Caco-2 (cell line): ENCODE results near the gene ZBTB2. TPM values are rescaled to one million over a fixed set of nuclear protein-coding genes. Genes with fewer than 3 reads are reported as not detected.

Source experiments
- BruUV-seq: library from RNA; stranded (reverse); fragments of 400-500 nt; replicated peaks from 2 replicates; lab custom pipeline; 2021; lab: Mats Ljungman, UMichigan
- CTCF ChIA-PET: fragments of 300-600 bp; sonication (Branson Sonifier 250); formaldehyde crosslinking; loops from one replicate; lab custom pipeline; 2022; ENCODE audit warnings: antibody characterized with exemption; lab: Charles Lee
- POLR2A ChIA-PET: fragments of 300-600 bp; sonication (Branson Sonifier 250); formaldehyde crosslinking; loops from one replicate; lab custom pipeline; 2022; ENCODE audit warnings: antibody characterized with exemption; lab: Charles Lee
- DNase-seq, 2 experiments: peaks; one replicate each; pipeline versions ENCODE4 v3.0.0 to v3.0.0-alpha.2; 2020 to 2022
- H3K27me3 ChIP-seq: replicated peaks from 2 replicates; pipeline ENCODE4 v1.6.0; 2011; ENCODE audit warnings: low read length; ENCODE audit not compliant: control insufficient read depth, insufficient read depth
- H3K36me3 ChIP-seq: 2 replicates; pipeline ENCODE4 v1.5.1; 2011; ENCODE audit warnings: low read length; ENCODE audit not compliant: control insufficient read depth, insufficient read depth
- H3K4me1 ChIP-seq: fragments of 250-450 bp; sonication (Bioruptor Pico); 2 replicates; pipeline ENCODE4 v1.5.1; 2020; ENCODE audit warnings: mild to moderate bottlenecking
- H3K4me3 ChIP-seq: 2 replicates; pipeline ENCODE4 v1.5.1; 2011; ENCODE audit warnings: low read depth, mild to moderate bottlenecking, control low read depth, low read length
- H3K9me3 ChIP-seq: fragments of 250-450 bp; sonication (Bioruptor Pico); 2 replicates; pipeline ENCODE4 v1.5.1; 2020; ENCODE audit warnings: mild to moderate bottlenecking, moderate library complexity
- H3K27ac Mint-ChIP-seq: one replicate; pipeline ENCODE4 v1.8.0; 2022; ENCODE audit warnings: mixed read lengths; ENCODE audit not compliant: unreplicated experiment
- H3K27me3 Mint-ChIP-seq: one replicate; pipeline ENCODE4 v1.8.0; 2022; ENCODE audit warnings: mixed read lengths; ENCODE audit not compliant: insufficient read depth, unreplicated experiment
- H3K36me3 Mint-ChIP-seq: one replicate; pipeline ENCODE4 v1.8.0; 2022; ENCODE audit warnings: mild to moderate bottlenecking, mixed read lengths; ENCODE audit not compliant: insufficient read depth, unreplicated experiment
- H3K4me1 Mint-ChIP-seq: one replicate; pipeline ENCODE4 v1.8.0; 2022; ENCODE audit warnings: low read depth, mixed read lengths; ENCODE audit not compliant: unreplicated experiment
- H3K4me3 Mint-ChIP-seq: one replicate; pipeline ENCODE4 v1.8.0; 2022; ENCODE audit warnings: mild to moderate bottlenecking, moderate library complexity, mixed read lengths; ENCODE audit not compliant: unreplicated experiment
- H3K9me3 Mint-ChIP-seq: one replicate; pipeline ENCODE4 v1.8.0; 2022; ENCODE audit warnings: mixed read lengths; ENCODE audit not compliant: unreplicated experiment
- intact Hi-C: fragments of 100-400 bp; cut with micrococcal nuclease; formaldehyde crosslinking; loops from one replicate; pipeline ENCODE4 v1.10.0; 2022; ENCODE audit not compliant: unreplicated experiment
- total RNA-seq: library from RNA; stranded (reverse); gene quantifications from 2 replicates; pipeline ENCODE4 v1.2.3, GENCODE V29; 2022
- TF ChIP-seq, protein P1 (sequence below), 2 experiments: fragments of 200-600 bp in 1 of 2; IDR thresholded peaks; 1 replicate in 1 of 2; 2 replicates in 1 of 2; pipeline versions ENCODE4 v1.5.1 to v1.8.0; 2011 to 2022; ENCODE audit warnings: antibody characterized with exemption in 1 of 2, control low read depth in 1 of 2, inconsistent platforms in 1 of 2, low read depth in 1 of 2, low read length in 1 of 2, mild to moderate bottlenecking in 1 of 2, moderate library complexity in 1 of 2; ENCODE audit not compliant: insufficient read depth in 1 of 2, severe bottlenecking in 1 of 2, unreplicated experiment in 1 of 2

ZBTB2 gene
- total RNA-seq, 1 experiment from 2014 or later: 23.9 TPM

DNA sequence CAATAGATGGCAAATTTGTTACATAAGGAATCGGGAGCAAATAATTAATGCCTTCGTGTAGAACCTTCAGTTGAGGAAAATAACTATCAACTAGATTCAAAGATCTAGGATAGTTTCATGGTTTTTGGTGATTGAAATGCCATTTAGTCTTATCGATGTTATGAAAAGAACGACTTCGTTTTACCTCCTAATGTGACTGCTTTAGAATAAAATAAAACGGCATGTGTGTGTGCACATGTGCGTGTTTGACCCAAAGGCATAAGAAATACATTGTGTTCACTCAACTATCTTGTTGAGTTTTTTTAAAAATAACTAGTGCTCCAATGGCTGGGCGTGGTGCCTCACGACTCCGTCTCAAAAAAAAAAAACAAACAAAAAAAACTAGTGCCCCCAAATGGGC is 37.6 kb downstream of the ZBTB2 start:
- no peaks in the 10 kb centered on the region for H3K4me1 ChIP-seq
- DNase-seq: no peak
- H3K27me3 ChIP-seq: no peaks in the 10 kb centered on the region
- Mint-ChIP-seq H3K36me3 (no peaks in the 10 kb centered on the region), H3K9me3 (peaks cover 9% of the 10 kb centered on the region), H3K27ac (no peak overlapping the region), H3K4me3 (no peak overlapping the region), H3K4me1 (no peaks in the 10 kb centered on the region), H3K27me3 (peaks cover 2% of the 10 kb centered on the region)
- ChIA-PET POLR2A (no interaction called here), CTCF (no interaction called here)
- TF ChIP-seq, protein P1, sequence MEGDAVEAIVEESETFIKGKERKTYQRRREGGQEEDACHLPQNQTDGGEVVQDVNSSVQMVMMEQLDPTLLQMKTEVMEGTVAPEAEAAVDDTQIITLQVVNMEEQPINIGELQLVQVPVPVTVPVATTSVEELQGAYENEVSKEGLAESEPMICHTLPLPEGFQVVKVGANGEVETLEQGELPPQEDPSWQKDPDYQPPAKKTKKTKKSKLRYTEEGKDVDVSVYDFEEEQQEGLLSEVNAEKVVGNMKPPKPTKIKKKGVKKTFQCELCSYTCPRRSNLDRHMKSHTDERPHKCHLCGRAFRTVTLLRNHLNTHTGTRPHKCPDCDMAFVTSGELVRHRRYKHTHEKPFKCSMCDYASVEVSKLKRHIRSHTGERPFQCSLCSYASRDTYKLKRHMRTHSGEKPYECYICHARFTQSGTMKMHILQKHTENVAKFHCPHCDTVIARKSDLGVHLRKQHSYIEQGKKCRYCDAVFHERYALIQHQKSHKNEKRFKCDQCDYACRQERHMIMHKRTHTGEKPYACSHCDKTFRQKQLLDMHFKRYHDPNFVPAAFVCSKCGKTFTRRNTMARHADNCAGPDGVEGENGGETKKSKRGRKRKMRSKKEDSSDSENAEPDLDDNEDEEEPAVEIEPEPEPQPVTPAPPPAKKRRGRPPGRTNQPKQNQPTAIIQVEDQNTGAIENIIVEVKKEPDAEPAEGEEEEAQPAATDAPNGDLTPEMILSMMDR (IDR thresholded peaks at IDR 0.05; ENCODE audit: insufficient read depth in 1 of 2, low read depth in 1 of 2, low read length in 1 of 2, severe bottlenecking in 1 of 2, unreplicated experiment in 1 of 2): no peak
- no peaks in the 10 kb centered on the region for H3K36me3 ChIP-seq
- no TSS peak for BruUV-seq
- intact Hi-C loops: no loop called here
- H3K4me3 ChIP-seq: no peak overlapping the region
- H3K9me3 ChIP-seq: no peaks in the 10 kb centered on the region

DNA sequence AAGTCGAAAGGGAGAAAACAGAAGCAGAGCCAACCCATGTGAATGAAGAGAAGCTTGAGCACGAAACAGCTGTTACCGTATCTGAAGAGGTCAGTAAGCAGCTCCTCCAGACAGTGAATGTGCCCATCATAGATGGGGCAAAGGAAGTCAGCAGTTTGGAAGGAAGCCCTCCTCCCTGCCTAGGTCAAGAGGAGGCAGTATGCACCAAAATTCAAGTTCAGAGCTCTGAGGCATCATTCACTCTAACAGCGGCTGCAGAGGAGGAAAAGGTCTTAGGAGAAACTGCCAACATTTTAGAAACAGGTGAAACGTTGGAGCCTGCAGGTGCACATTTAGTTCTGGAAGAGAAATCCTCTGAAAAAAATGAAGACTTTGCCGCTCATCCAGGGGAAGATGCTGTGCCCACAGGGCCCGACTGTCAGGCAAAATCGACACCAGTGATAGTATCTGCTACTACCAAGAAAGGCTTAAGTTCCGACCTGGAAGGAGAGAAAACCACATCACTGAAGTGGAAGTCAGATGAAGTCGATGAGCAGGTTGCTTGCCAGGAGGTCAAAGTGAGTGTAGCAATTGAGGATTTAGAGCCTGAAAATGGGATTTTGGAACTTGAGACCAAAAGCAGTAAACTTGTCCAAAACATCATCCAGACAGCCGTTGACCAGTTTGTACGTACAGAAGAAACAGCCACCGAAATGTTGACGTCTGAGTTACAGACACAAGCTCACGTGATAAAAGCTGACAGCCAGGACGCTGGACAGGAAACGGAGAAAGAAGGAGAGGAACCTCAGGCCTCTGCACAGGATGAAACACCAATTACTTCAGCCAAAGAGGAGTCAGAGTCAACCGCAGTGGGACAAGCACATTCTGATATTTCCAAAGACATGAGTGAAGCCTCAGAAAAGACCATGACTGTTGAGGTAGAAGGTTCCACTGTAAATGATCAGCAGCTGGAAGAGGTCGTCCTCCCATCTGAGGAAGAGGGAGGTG is 38.7 kb downstream of the ZBTB2 start:
- Mint-ChIP-seq H3K36me3 (no peaks in the 10 kb centered on the region), H3K27ac (no peak overlapping the region), H3K27me3 (peaks cover 3% of the 10 kb centered on the region), H3K4me1 (no peaks in the 10 kb centered on the region), H3K4me3 (no peak overlapping the region), H3K9me3 (peaks cover 9% of the 10 kb centered on the region)
- no TSS peak for BruUV-seq
- TF ChIP-seq, protein P1 (IDR thresholded peaks at IDR 0.05; ENCODE audit: insufficient read depth in 1 of 2, low read depth in 1 of 2, low read length in 1 of 2, severe bottlenecking in 1 of 2, unreplicated experiment in 1 of 2): no peak
- H3K4me1 ChIP-seq: no peaks in the 10 kb centered on the region
- no peak for DNase-seq
- H3K4me3 ChIP-seq: no peak overlapping the region
- no peaks in the 10 kb centered on the region for H3K9me3 ChIP-seq
- ChIA-PET POLR2A (no interaction called here), CTCF (no interaction called here)
- no peaks in the 10 kb centered on the region for H3K36me3 ChIP-seq
- H3K27me3 ChIP-seq: no peaks in the 10 kb centered on the region
- intact Hi-C loops: no loop called here

DNA sequence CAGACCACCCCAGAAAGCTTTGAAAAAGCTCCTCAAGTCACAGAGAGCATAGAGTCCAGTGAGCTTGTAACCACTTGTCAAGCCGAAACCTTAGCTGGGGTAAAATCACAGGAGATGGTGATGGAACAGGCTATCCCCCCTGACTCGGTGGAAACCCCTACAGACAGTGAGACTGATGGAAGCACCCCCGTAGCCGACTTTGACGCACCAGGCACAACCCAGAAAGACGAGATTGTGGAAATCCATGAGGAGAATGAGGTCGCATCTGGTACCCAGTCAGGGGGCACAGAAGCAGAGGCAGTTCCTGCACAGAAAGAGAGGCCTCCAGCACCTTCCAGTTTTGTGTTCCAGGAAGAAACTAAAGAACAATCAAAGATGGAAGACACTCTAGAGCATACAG is 39.6 kb downstream of the ZBTB2 start:
- Histone ChIP-seq H3K27me3 (no peaks in the 10 kb centered on the region), H3K4me3 (no peak overlapping the region), H3K9me3 (no peaks in the 10 kb centered on the region), H3K4me1 (no peaks in the 10 kb centered on the region), H3K36me3 (no peaks in the 10 kb centered on the region)
- Mint-ChIP-seq H3K27me3 (peaks cover 3% of the 10 kb centered on the region), H3K27ac (no peak overlapping the region), H3K4me3 (no peak overlapping the region), H3K4me1 (no peaks in the 10 kb centered on the region), H3K9me3 (peaks cover 9% of the 10 kb centered on the region), H3K36me3 (no peaks in the 10 kb centered on the region)
- intact Hi-C loops: no loop called here
- no peak for DNase-seq
- ChIA-PET POLR2A (no interaction called here), CTCF (no interaction called here)
- TF ChIP-seq, protein P1 (IDR thresholded peaks at IDR 0.05; ENCODE audit: insufficient read depth in 1 of 2, low read depth in 1 of 2, low read length in 1 of 2, severe bottlenecking in 1 of 2, unreplicated experiment in 1 of 2): no peak
- no TSS peak for BruUV-seq
